ENCODE measurements around the gene HJURP.
"Not testable (repeated sequence)": the region's sequence is repeated elsewhere in the genome, so short reads cannot be mapped to it uniquely, and the experiment has no call there.

Gene HJURP

DNA sequence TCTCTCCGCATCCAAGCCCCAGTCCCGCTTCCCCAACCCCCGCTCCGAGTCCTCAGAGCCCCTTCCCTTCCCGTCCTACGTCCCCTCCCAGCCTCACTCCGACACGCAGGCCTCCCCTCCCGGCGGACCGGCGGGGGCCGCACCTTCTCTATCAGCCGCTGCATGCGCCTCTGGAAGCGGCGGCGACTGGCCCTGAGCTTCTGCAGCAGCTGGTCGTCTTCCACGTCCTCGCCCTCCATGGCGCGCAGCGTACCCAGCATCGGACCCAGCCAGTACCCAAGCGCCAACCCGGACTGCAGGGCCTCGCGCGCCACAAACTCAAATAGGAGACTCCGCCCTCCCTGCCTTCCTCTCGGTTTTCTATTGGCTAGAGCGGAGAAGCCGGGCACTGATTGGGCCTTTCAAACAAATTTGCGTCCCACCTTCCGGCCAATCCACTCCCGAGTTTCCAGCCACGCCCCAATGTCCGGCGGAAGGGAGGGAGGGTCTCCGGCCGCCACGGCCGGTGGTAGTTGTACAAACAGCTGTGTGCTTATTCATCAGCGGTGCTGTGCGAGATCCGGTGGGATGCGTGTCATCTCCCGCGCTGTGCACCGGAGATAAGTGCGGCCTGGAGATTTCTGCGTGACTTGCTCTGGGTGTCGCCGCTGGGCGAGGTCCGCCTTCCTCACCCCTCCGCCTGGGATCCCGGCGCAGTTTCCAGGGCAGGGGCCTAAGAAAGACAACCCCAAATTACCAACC lies at the start of gene HJURP:
Gene HJURP, minus strand, starts transcription at position 295 of the 741 bp plus-strand sequence. Its CDS starts 35 bp downstream, at position 260.
- DNase-seq (ENCODE audit: low read depth in 1 of 2, low spot score in 1 of 2), result peak; percentile 70 to 72

- no peak for DNase-seq (ENCODE audit: low read depth in 1 of 2, low spot score in 1 of 2)
Observed at GRCh38 chr2:233901884-233902283, 47.5 kb upstream of the HJURP start.

DNA sequence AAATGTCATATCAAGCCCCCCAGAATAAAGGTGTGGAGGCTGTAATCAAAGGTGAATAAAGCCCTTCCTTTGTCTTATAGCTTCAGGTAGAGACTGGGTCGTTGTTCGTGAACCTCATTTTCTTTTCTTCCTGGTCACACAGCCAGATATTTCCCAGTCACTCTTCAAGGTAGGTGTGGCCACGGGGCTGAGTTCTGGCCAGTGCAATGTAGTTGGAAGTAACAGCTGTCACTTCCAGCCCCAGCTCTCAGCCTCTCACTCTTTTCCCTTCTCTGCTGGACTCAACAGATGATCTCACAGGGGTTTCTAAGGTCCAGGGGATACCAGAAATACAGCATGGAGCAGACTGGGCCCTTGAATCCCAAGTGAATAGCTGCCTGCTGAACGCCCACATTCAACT lies 47.0 kb upstream of the HJURP start:
- no peak for DNase-seq (ENCODE audit: low read depth in 1 of 2, low spot score in 1 of 2)

- not testable (repeated sequence) for DNase-seq (ENCODE audit: low read depth in 1 of 2, low spot score in 1 of 2)
Observed at GRCh38 chr2:233896253-233896652, 41.9 kb upstream of the HJURP start.

DNA sequence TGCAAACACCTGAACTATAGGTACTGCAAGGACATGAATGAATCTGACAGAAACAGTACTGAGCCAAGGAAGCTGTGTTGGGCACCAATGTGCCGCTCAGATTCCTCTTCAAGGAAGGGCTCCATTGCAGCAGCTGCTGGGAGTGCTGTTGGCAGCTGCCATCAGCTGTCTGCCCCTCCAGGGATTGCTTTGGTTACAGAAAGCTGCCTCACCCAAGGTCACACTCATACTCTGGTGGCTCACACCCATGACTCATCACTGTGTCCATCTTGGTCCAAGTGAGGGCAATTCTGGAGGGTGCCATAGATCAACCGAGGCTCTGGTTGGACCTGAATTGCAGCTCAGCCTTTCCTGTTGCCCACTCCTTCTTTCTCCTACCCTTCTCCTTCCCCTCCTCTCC lies 38.5 kb upstream of the HJURP start:
- no peak for DNase-seq (ENCODE audit: low read depth in 1 of 2, low spot score in 1 of 2)

GRCh38 chr2:233882353-233882752 lies 28.0 kb upstream of the HJURP start:
- no peak for DNase-seq (ENCODE audit: low read depth in 1 of 2, low spot score in 1 of 2)

DNA sequence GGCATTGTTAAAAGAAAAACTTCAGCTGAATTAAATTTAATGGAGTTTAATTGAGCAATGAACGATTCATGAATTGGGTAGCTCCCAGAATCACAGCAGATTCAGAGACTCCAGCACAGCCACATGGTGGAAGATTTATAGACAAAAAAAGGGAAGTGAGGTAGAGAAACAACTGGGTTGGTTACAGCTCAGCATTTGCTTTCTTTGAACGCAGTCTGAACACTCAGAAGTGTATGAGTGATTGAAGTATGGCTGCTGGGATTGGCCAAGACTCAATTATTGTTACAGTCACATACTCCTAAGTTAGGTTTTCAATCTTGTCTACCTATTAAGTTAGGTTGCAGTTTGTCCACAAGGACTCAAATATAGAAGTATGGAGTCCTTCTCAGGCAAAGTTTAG lies 17.8 kb upstream of the HJURP start:
- not testable (repeated sequence) for DNase-seq (ENCODE audit: low read depth in 1 of 2, low spot score in 1 of 2)

- no peak for DNase-seq (ENCODE audit: low read depth in 1 of 2, low spot score in 1 of 2)
Observed at GRCh38 chr2:233871432-233871831, 17.1 kb upstream of the HJURP start.

DNA sequence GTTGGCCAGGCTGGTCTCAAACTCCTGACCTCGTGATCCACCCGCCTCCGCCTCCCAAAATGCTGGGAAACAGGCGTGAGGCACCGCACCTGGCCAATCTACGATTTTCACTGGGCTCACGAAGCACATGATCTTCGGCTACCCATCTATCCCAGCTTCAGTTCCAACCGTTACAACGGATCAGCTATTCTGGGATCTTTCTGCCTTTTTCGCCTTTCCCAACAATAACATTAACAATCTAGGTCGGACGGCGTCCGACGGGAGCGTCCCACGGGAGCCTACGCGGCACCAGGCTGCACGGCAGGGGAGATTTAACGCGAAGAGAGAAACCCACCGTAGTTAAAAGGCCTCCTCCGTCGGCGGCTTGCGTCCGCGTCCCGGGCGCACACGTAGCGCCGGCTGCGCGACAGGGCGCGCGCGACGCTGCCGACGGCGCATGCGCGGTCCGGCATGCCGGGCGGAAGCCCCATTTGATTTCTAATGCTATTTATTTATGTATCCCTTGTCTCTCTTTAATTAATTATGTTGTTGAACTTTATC lies 13.7 kb upstream of the HJURP start, which contains the start of gene MSL3B:
Gene MSL3B, minus strand, starts transcription at position 394 of the 540 bp plus-strand sequence.
- DNase-seq (ENCODE audit: low read depth in 1 of 2, low spot score in 1 of 2), result peak; percentile 10 to 46

DNA sequence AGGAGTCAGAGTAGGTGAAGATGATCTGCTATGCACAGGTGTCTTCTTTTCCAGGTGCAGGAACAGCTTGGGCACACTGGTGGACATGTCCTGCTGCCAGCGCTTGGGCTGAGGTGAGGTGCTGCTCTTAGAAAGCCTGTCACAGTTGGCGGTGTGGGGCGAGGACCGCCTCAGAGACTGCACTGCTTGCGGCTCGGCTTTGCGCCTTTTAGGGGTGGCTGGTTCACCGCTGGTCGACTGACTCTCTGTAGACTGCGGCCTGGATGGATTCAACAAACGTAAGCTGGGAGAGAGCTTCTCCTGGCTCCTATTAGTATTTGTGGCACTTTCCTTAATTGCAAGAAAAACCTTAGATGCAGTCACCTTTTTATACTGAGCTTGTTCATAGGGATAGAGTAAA lies 12.1 kb upstream of the HJURP start:
- no peak for DNase-seq (ENCODE audit: low read depth in 1 of 2, low spot score in 1 of 2)

DNA sequence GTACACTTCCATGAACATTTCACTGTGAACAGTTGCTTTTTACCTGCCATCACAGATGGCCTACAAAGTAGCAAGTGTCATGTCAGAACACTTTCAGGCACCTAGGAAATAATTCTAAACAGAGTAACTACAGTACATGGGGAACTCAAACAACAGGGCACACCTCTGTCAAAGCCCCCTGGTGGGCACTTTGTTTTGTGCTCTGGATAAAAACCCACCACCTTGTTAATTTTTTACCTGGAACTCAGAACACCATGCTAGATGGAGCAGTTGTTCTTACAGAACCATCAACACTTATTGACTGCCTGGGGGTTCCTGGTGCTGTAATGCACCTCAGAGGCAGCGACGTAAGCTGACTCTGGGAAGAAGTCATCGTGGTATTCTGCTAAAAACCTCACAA lies 11.5 kb upstream of the HJURP start:
- no peak for DNase-seq (ENCODE audit: low read depth in 1 of 2, low spot score in 1 of 2)

DNA sequence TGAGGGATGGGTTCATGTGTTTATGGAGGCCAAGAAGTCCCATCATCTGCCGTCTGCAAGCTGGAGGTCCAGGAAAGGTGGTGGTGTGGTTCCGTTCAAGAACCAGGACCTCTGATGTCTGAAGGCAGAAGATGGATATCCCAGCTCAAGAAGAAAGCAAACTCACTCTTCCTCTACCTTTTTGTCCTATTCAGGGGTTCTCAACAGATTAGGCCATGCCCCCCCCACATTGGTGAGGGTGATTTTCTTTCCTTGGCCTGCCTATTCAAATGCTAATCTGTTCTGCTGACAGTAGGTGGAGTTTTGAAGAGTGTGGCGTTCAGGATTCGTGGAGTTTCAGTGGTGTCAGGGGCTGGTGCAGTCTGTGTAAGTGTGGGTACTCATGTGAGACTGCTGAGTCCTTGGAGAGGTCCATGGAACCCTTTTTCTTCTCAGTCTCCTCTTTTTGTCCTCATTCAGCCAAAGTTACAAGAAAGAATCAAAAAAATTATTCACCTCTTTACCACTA lies 8.0 kb upstream of the HJURP start:
- no peak for DNase-seq (ENCODE audit: low read depth in 1 of 2, low spot score in 1 of 2)

- no peak for DNase-seq (ENCODE audit: low read depth in 1 of 2, low spot score in 1 of 2)
Observed at GRCh38 chr2:233858331-233858730, 4.0 kb upstream of the HJURP start.

DNA sequence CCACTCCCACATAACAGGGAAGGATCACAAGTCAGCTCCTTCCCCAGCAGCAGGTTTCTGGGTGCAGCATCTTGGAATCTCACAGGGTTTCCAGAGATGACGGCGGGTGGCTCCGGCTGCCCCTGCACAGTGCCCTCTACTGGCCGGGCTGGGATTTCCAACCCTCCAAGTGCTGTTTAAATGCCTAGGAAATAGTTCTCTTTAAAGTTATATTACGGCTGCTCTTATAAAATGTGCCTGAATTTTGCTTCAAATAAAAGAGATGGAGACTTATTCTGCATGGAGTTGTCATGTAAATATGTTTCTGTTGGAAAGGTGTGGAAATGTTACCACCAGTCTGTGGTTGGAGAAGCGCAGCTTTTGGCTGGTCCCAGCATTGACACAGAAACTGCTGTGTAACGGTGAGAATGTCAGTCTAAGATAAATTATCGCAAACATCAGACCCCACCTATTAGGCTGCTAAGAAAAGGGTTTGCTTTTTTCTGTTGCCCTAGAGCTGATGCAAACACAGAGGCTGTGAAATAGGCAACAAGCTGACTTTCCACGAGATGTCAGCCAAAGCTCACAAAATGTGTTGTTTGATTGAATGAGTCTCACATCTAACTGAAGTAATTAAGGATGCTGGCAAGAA lies 3.3 kb upstream of the HJURP start:
- peak in 1 of 2 donors; percentile 42 for DNase-seq (ENCODE audit: low read depth in 1 of 2, low spot score in 1 of 2)

DNA sequence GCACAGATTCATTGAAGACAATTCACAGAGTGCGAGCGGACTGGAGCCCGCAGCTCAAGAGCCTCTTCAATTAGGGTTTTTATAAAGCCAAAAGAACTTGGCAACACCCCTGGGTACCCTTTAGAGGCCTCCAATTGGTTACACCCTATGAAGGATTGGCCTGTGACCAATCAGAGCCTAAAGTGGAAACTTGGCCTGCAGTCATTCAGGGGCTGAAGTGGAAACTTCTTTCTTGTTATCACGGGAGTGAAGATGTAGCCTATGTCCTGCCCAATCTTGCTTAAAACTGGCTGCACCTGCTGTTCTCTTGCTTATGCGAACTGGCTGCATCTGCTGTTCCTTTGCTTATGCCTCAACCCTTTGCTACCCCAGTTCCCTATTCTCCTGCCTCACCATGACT lies 1.8 kb upstream of the HJURP start:
- DNase-seq (ENCODE audit: low read depth in 1 of 2, low spot score in 1 of 2), result no peak

DNA sequence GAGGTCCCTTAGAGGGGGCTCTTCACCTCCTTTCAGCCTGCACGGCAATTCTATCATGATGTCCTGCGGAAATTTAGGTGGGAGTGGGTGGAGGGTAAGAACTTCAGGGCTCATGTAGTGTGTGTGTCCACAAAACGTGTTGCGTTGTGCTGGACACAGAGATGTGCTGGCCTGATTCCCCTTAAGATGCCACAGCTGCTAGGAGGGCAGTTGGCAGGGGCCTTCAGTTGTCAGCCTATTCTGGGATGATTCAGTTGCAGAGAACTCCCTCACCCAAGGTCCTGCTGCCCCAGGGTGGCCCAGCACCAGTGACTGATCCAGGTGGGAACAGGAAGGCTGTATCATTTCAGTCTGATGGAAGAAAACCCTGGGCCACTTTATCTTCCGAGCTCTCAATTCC lies 1.0 kb upstream of the HJURP start:
- no peak for DNase-seq (ENCODE audit: low read depth in 1 of 2, low spot score in 1 of 2)

GRCh38 chr2:233853883-233854240 lies 473 bp downstream of the HJURP start:
- DNase-seq (ENCODE audit: low read depth in 1 of 2, low spot score in 1 of 2), result no peak

DNA sequence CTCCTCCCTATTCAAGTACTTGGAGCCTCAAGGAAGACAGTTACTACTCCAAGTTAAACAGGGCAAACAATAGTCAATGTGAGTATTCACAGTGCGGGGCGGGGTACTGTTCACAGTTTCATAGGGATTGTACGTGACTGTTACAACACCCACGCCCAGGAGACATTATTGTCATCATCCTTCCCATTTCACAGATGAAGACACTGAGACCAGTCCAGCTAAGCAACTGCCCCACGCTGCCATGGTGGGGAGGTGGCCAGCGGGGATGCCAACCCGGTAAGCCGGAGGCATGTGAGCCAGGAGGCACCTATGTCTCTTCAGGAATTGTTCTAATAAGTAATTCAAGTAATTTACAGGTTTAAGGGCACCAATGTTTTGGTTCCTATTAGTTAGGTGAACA lies 982 bp downstream of the HJURP start:
- DNase-seq (ENCODE audit: low read depth in 1 of 2, low spot score in 1 of 2), result no peak

GRCh38 chr2:233852056-233852455 lies 2.3 kb downstream of the HJURP start:
- no peak for DNase-seq (ENCODE audit: low read depth in 1 of 2, low spot score in 1 of 2)

- DNase-seq (ENCODE audit: low read depth in 1 of 2, low spot score in 1 of 2), result no peak
Observed at GRCh38 chr2:233851169-233851568, 3.2 kb downstream of the HJURP start.

DNA sequence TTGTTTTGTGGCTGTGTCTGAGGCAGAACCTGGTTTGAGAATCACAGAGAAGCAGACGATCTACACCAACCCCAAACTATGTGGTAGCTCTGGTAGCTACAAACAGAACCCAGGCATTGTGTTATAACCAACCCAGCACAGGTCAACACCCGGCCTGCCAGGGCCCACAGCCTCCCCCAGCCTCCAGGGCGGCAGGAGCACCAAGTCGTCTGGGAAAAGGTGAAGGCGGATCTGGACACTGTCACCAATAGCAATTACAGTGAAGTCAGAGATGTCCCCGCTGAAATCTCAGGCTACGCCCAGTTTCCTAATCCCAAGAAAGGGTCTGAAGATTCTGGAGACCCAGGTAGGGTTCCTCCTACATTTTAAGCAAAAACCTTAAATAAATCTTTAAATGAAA lies 3.6 kb downstream of the HJURP start:
- no peak for DNase-seq (ENCODE audit: low read depth in 1 of 2, low spot score in 1 of 2)

GRCh38 chr2:233849607-233850271 lies 4.6 kb downstream of the HJURP start:
- no peak for DNase-seq (ENCODE audit: low read depth in 1 of 2, low spot score in 1 of 2)
